Transverse colon (tissue), 4 donors: Measurements from ENCODE around the gene CADM4.

ENCODE experiments used
- CTCF ChIP-seq, 5 experiments: fragments of 200-600 bp in 3 of 5; fragments of 450-650 bp in 2 of 5; sonication (generic) in 3 of 5; IDR thresholded peaks; 1 replicate in 2 of 5; 2 replicates in 3 of 5; pipeline ENCODE4 v1.5.1; 2016 to 2017; ENCODE audit warnings: antibody characterized with exemption in 5 of 5, inconsistent platforms in 3 of 5, mild to moderate bottlenecking in 2 of 5, moderate library complexity in 1 of 5
- POLR2A ChIP-seq: fragments of 450-650 bp; IDR thresholded peaks from one replicate; pipeline ENCODE4 v1.6.1; 2016; ENCODE audit warnings: antibody characterized with exemption, mild to moderate bottlenecking, moderate library complexity
- POLR2AphosphoS5 ChIP-seq, 3 donors: sonication (generic); formaldehyde crosslinking; IDR thresholded peaks; one replicate each; pipeline ENCODE4 v1.6.1; 2016; ENCODE audit warnings: antibody characterized with exemption in 3 of 3

- TF ChIP-seq CTCF (IDR thresholded peaks at IDR 0.05) (no peak), POLR2A (no peak), POLR2AphosphoS5 (IDR thresholded peaks at IDR 0.05) (no peak)
These were observed 55.2 kb downstream of the CADM4 start for GRCh38 chr19:43584484-43584883.
